K562 (cell line): ENCODE measurements around the gene AKAP12. TPM values are rescaled to one million over a fixed set of nuclear protein-coding genes. Genes with fewer than 3 reads are reported as not detected.

Experiments
- ATAC-seq: fragments of 200-7000 bp; cut with Tn5 transposase; 3 replicates; pipeline ENCODE4 v1.9.1; 2020; ENCODE audit warnings: moderate library complexity
- BruUV-seq: library from RNA; stranded (reverse); fragments of 400-500 nt; replicated peaks from 2 replicates; lab custom pipeline; 2021; lab: Mats Ljungman, UMichigan
- CTCF ChIA-PET: fragments of 300-600 bp; formaldehyde crosslinking; extraction: SDS; loops from one replicate; lab custom pipeline; 2021; ENCODE audit warnings: low intra/inter-chr PET ratio; lab: Yijun Ruan, JAX
- POLR2A ChIA-PET: fragments of 300-600, 350-650 bp; sonication (Branson Sonifier 250); formaldehyde crosslinking; extraction: SDS; loops from one replicate; lab custom pipeline; 2021; ENCODE audit warnings: antibody characterized with exemption, inconsistent platforms; lab: Yijun Ruan, JAX
- DNase-seq, 4 experiments: peaks; one replicate each; pipeline versions ENCODE4 v3.0.0 to v3.0.0-alpha.2; 2011 to 2018; ENCODE audit warnings: low spot score in 3 of 4, mixed read lengths in 3 of 4; ENCODE audit errors: extremely low read depth in 1 of 4
- FAIRE-seq: peaks from 2 replicates; lab custom pipeline; 2011; peaks lifted over from hg19 to GRCh38; lab: Jason Lieb, UNC
- H2AFZ ChIP-seq: 2 replicates; pipeline ENCODE4 v1.6.0; 2011; ENCODE audit warnings: low read depth, low read length, control low read depth, inconsistent platforms
- H3K27ac ChIP-seq: fragments of 200-600 bp; 3 replicates; pipeline ENCODE4 v1.8.0; 2011; ENCODE audit warnings: low read depth, mild to moderate bottlenecking, control low read depth, inconsistent platforms, low read length, moderate library complexity, mixed read lengths; ENCODE audit errors: extremely low read depth
- H3K27me3 ChIP-seq, 2 experiments: fragments of 300-600 bp in 1 of 2; 2 replicates in 1 of 2; 3 replicates in 1 of 2; pipeline versions ENCODE4 v1.6.0 to v1.8.0; 2011; ENCODE audit warnings: inconsistent platforms in 2 of 2, low read length in 2 of 2, mild to moderate bottlenecking in 1 of 2, mixed read lengths in 1 of 2, moderate library complexity in 1 of 2; ENCODE audit not compliant: control insufficient read depth in 2 of 2, insufficient read depth in 2 of 2
- H3K36me3 ChIP-seq: fragments of 300-600 bp; 3 replicates; pipeline ENCODE4 v1.8.0; 2011; ENCODE audit warnings: mild to moderate bottlenecking, low read length, inconsistent platforms; ENCODE audit not compliant: control insufficient read depth, insufficient read depth
- H3K4me1 ChIP-seq, 2 experiments: fragments of 200-600 bp in 1 of 2; replicated peaks in 1 of 2; 2 replicates in 1 of 2; 3 replicates in 1 of 2; pipeline versions ENCODE4 v1.5.1 to v1.8.0; 2011; ENCODE audit warnings: inconsistent platforms in 2 of 2, low read length in 2 of 2, mild to moderate bottlenecking in 1 of 2, mixed read lengths in 1 of 2, moderate library complexity in 1 of 2; ENCODE audit not compliant: control insufficient read depth in 2 of 2, insufficient read depth in 2 of 2
- H3K4me2 ChIP-seq: 2 replicates; pipeline ENCODE4 v1.6.1; 2011; ENCODE audit warnings: low read length, control low read depth, inconsistent platforms, mixed read lengths; ENCODE audit not compliant: insufficient read depth
- H3K4me3 ChIP-seq: fragments of 200-600 bp; sonication (generic), shearing (Covaris generic); 2 replicates; pipeline ENCODE4 v1.5.1; 2016; ENCODE audit warnings: control low read depth, inconsistent platforms
- H3K79me2 ChIP-seq: fragments of 200-600 bp; 3 replicates; pipeline ENCODE4 v1.8.0; 2011; ENCODE audit warnings: low read length, inconsistent platforms; ENCODE audit not compliant: control insufficient read depth, insufficient read depth
- H3K9ac ChIP-seq, 2 experiments: 2 replicates each; pipeline versions ENCODE4 v1.6.0 to v1.6.1; 2011; ENCODE audit warnings: low read depth in 2 of 2, low read length in 2 of 2, control low read depth in 1 of 2, inconsistent platforms in 1 of 2, mild to moderate bottlenecking in 1 of 2, mixed read lengths in 1 of 2; ENCODE audit not compliant: insufficient read depth in 1 of 2
- H3K9me1 ChIP-seq: one replicate; pipeline ENCODE4 v1.6.0; 2011; ENCODE audit warnings: inconsistent platforms, mild to moderate bottlenecking, low read length, moderate library complexity; ENCODE audit not compliant: control insufficient read depth, insufficient read depth
- H3K9me3 ChIP-seq: replicated peaks from 2 replicates; pipeline ENCODE4 v1.5.1; 2011; ENCODE audit warnings: low read depth, low read length, inconsistent platforms; ENCODE audit not compliant: control insufficient read depth, insufficient read depth
- H4K20me1 ChIP-seq: replicated peaks from 2 replicates; pipeline ENCODE4 v1.6.1; 2011; ENCODE audit warnings: low read length, inconsistent platforms, mixed read lengths; ENCODE audit not compliant: control insufficient read depth, insufficient read depth
- BHLHE40 ChIP-seq: IDR thresholded peaks from 2 replicates; pipeline ENCODE4 v1.6.1; 2011; ENCODE audit warnings: low read length, improper control_type of control experiment
- CAMTA2 ChIP-seq: fragments of 250-450 bp; sonication (Bioruptor Pico); conservative IDR thresholded peaks from 2 replicates; pipeline ENCODE4 v1.5.1; 2022
- CBX2 ChIP-seq: fragments of 200-600 bp; sonication (generic); IDR thresholded peaks from one replicate; pipeline ENCODE4 v1.6.1; 2012; ENCODE audit warnings: mild to moderate bottlenecking, low read length, inconsistent platforms; ENCODE audit not compliant: insufficient read depth, poor library complexity, severe bottlenecking
- CBX3 ChIP-seq, 2 experiments: IDR thresholded peaks; 1 replicate in 1 of 2; 2 replicates in 1 of 2; pipeline ENCODE4 v1.6.1; 2012; ENCODE audit warnings: inconsistent platforms in 2 of 2, low read length in 2 of 2, borderline replicate concordance in 1 of 2, control low read depth in 1 of 2
- CHD2 ChIP-seq: IDR thresholded peaks from 2 replicates; pipeline ENCODE4 v1.6.1; 2011; ENCODE audit warnings: low read depth, low read length
- CREB1 ChIP-seq, 2 experiments: sonication (generic) in 1 of 2; formaldehyde crosslinking in 1 of 2; IDR thresholded peaks; 2 replicates each; pipeline versions ENCODE4 v1.6.1 to v1.8.0; 2012 to 2022; ENCODE audit warnings: inconsistent platforms in 1 of 2, mild to moderate bottlenecking in 1 of 2, missing genetic modification reagents in 1 of 2, moderate library complexity in 1 of 2
- ETV1 ChIP-seq: fragments of 450-650 bp; conservative IDR thresholded peaks from 2 replicates; pipeline ENCODE4 v1.6.1; 2016; ENCODE audit warnings: missing genetic modification characterization, control low read depth, low read depth, missing compliant biosample characterization
- EZH2 ChIP-seq: IDR thresholded peaks from 2 replicates; pipeline ENCODE4 v1.6.1; 2012; ENCODE audit warnings: low read depth, mild to moderate bottlenecking, inconsistent platforms, low read length, borderline replicate concordance
- GATAD2B ChIP-seq: fragments of 450-650 bp; IDR thresholded peaks from 2 replicates; pipeline ENCODE4 v1.6.1; 2017; ENCODE audit warnings: mild to moderate bottlenecking, borderline replicate concordance
- HCFC1 ChIP-seq: IDR thresholded peaks from 2 replicates; pipeline ENCODE4 v1.6.1; 2012; ENCODE audit warnings: low read depth, low read length, improper control_type of control experiment
- L3MBTL2 ChIP-seq: fragments of 450-650 bp; IDR thresholded peaks from 2 replicates; pipeline ENCODE4 v1.6.1; 2016; ENCODE audit warnings: mild to moderate bottlenecking, moderate library complexity
- NCOA1 ChIP-seq: fragments of 450-650 bp; IDR thresholded peaks from 2 replicates; pipeline ENCODE4 v1.6.1; 2016; ENCODE audit warnings: low read depth
- NR4A1 ChIP-seq, 2 experiments: fragments of 250-450 bp in 1 of 2; fragments of 450-650 bp in 1 of 2; sonication (Bioruptor Pico) in 1 of 2; IDR thresholded peaks; 2 replicates each; pipeline versions ENCODE4 v1.4.0 to v1.6.1; 2016 to 2020; ENCODE audit warnings: mild to moderate bottlenecking in 2 of 2, missing compliant biosample characterization in 1 of 2, missing genetic modification characterization in 1 of 2, moderate library complexity in 1 of 2
- SIRT6 ChIP-seq: IDR thresholded peaks from one replicate; pipeline ENCODE4 v1.6.1; 2012; ENCODE audit warnings: low read depth, mild to moderate bottlenecking, control low read depth, inconsistent platforms, low read length, moderate library complexity
- SMAD1 ChIP-seq: fragments of 150-350 bp; IDR thresholded peaks from 2 replicates; pipeline ENCODE4 v1.6.1; 2014; ENCODE audit warnings: low read length, low read depth; ENCODE audit not compliant: partially characterized antibody
- SP1 ChIP-seq: sonication (generic); formaldehyde crosslinking; IDR thresholded peaks from 2 replicates; pipeline ENCODE4 v1.8.1; 2022; ENCODE audit warnings: mild to moderate bottlenecking, missing genetic modification reagents
- TEAD2 ChIP-seq: fragments of 450-650 bp; IDR thresholded peaks from 2 replicates; pipeline ENCODE4 v1.6.1; 2016; ENCODE audit warnings: missing genetic modification characterization, control low read depth, missing compliant biosample characterization
- XRCC5 ChIP-seq: fragments of 200-400 bp; formaldehyde crosslinking; IDR thresholded peaks from 2 replicates; pipeline ENCODE4 v1.6.1; 2017; ENCODE audit warnings: low read depth, mild to moderate bottlenecking, low read length
- WGBS: fragments of 100-300 bp; shearing (Covaris generic); methylation state at CpG from one replicate; pipeline ENCODE4 v1.1.6; 2016; ENCODE audit warnings: low coverage, mixed read lengths; ENCODE audit not compliant: insufficient coverage; ENCODE audit errors: missing lambda C conversion rate; 5-methylcytosine and 5-hydroxymethylcytosine counted together
- in situ Hi-C: fragments of 300-500 bp; cut with MboI; formaldehyde crosslinking; loops from 4 replicates; pipeline ENCODE4 v1.15.0; 2018; ENCODE audit warnings: inconsistent platforms, mixed read lengths
- intact Hi-C: fragments of 100-400 bp; cut with micrococcal nuclease; formaldehyde crosslinking; loops from 2 replicates; pipeline ENCODE4 v1.14.2; 2022
- polyA plus RNA-seq, 8 experiments: library from polyadenylated mRNA; depleted of rRNA in 4 of 8; stranded (reverse) in 5 of 8; unstranded in 3 of 8; fragments of >200 nt; fragmentation: Nextera tagmentation in 2 of 8; fragmentation: Illumina TruSeq in 1 of 8; extraction: Ambion mirVana in 2 of 8; extraction: Trizol in 1 of 8; gene quantifications; 2 replicates each; pipeline versions ENCODE4 v1.2.1 to v1.2.3, GENCODE V29; 2011 to 2014; ENCODE audit warnings: inconsistent platforms in 1 of 8, missing spikeins in 1 of 8
- total RNA-seq, 7 experiments: library from RNA; depleted of rRNA in 6 of 7; stranded (reverse); fragments of >200 nt in 6 of 7; fragmentation: Illumina TruSeq in 2 of 7; extraction: Trizol in 2 of 7; gene quantifications; 2 replicates each; pipeline versions ENCODE4 v1.2.1 to v1.2.3, GENCODE V29; 2011 to 2021; ENCODE audit warnings: low replicate concordance in 1 of 7
- TF ChIP-seq, protein P1 (sequence below), 2 experiments: IDR thresholded peaks; 2 replicates each; pipeline ENCODE4 v1.6.1; 2011; ENCODE audit warnings: borderline replicate concordance in 1 of 2, control low read depth in 1 of 2, low read depth in 1 of 2, low read length in 1 of 2, mild to moderate bottlenecking in 1 of 2, mixed read lengths in 1 of 2, moderate library complexity in 1 of 2; ENCODE audit not compliant: insufficient read depth in 1 of 2, insufficient read length in 1 of 2, poor library complexity in 1 of 2, severe bottlenecking in 1 of 2; ENCODE audit errors: extremely low read depth in 1 of 2
- TF ChIP-seq, protein P2 (sequence below): sonication (generic); formaldehyde crosslinking; IDR thresholded peaks from 2 replicates; pipeline ENCODE4 v1.8.0; 2022; ENCODE audit warnings: missing genetic modification reagents, mild to moderate bottlenecking, moderate library complexity, borderline replicate concordance

Gene AKAP12
- total and polyA plus RNA-seq, 9 of the 15 experiments (the other 6 are each of a cell fraction or from before 2014, with no cell fraction given) = 0.08 to 2.0 (median 0.62) TPM

DNA sequence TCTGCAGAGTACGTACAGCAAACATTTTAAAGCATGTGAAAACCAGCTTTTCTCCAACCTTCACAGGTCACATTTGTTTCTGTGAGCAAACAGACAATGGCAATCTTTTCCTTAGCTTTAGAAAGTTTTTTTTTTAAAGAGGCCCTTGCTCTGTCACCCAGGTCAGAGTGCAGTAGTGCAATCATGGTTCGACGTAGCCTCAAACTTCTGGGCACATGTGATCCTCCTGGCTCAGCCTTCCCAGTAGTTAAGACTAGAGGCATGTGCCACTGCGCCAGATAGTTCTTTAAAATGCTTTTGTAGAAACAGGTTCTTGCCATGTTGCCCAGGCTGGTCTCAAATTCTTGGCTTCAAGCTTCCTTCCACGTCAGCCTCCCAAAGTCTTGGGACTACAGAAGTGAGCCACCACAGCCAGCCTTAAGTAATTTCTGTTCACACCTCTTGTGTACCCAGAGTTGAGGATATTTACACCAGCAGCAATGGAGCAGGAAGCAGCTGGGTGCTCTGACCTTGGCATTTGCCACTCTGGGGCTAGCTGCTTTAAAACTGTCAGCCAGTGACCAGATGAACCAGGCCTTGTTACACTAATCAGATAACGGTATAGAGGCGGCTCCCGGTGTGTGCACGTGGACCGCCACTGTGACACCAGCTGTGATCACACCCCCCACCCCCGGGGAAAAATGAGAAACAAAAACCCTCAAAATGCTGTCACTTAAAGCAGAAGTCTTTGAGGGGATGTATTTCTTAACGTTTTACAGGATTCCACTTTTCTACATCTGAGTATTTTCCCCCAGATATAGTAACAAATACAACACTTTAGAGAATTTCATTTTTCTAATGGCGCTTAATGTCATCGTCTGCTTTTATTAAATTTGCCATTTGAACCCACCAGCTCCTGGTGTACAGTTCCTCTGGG is 71.3 kb downstream of the AKAP12 start:
- CTCF ChIA-PET = no interaction called here
- WGBS = 8% methylated on average over 14 of the region's 14 CpGs
- no peaks in the 10 kb centered on the region for H4K20me1 ChIP-seq
- no peak overlapping the region for H3K27ac ChIP-seq
- FAIRE-seq = peak; percentile 40
- peak; percentile 81 for ATAC-seq
- H3K4me2 ChIP-seq = no peak overlapping the region
- H3K4me1 ChIP-seq = no peaks in the 10 kb centered on the region; a peak in 1 of 5 replicates
- H3K9me3 ChIP-seq = no peaks in the 10 kb centered on the region
- no peak overlapping the region for H2AFZ ChIP-seq
- no peak overlapping the region for H3K9ac ChIP-seq
- no peaks in the 10 kb centered on the region for H3K36me3 ChIP-seq
- intact Hi-C loops (no loop called here), in situ Hi-C loops (no loop called here)
- no peaks in the 10 kb centered on the region for H3K79me2 ChIP-seq
- H3K9me1 ChIP-seq = no peaks in the 10 kb centered on the region
- POLR2A ChIA-PET = interaction anchor here (0.7 to 1.8 kb wide), 3 partner anchors 15 to 26 kb away, joined by 3 to 4 read pairs (median 4); no protein-coding TSS in a partner anchor
- BruUV-seq = no TSS peak
- no peak overlapping the region for H3K4me3 ChIP-seq
- DNase-seq = peak in 3 of 4 experiments; percentile 11 to 45 (median 23)
- peaks cover 54 to 68% of the 10 kb centered on the region in 2 experiments for H3K27me3 ChIP-seq
- TF ChIP-seq CAMTA2 (no peak), CHD2 (no peak), GATAD2B (no peak), NCOA1 (no peak), SP1 (no peak), L3MBTL2 (peak; percentile 75), CBX2 (peak; percentile 8), CREB1 (IDR thresholded peaks at IDR 0.05) (no peak), CREB1 (CRISPR knock-in tag; IDR thresholded peaks at IDR 0.05) (no peak), CBX3 (IDR thresholded peaks at IDR 0.05; ENCODE audit: borderline replicate concordance in 1 of 2, low read length in 2 of 2) (no peak), NR4A1 (CRISPR knock-in tag; IDR thresholded peaks at IDR 0.05) (no peak), NR4A1 (tag; IDR thresholded peaks at IDR 0.05) (no peak), SIRT6 (no peak), ETV1 (tag) (no peak), BHLHE40 (peak; percentile 31; the same call in 1 of the 2 replicates), TEAD2 (tag) (no peak), XRCC5 (no peak), HCFC1 (no peak), SMAD1 (no peak), EZH2 (no peak)
- TF ChIP-seq, protein P1, sequence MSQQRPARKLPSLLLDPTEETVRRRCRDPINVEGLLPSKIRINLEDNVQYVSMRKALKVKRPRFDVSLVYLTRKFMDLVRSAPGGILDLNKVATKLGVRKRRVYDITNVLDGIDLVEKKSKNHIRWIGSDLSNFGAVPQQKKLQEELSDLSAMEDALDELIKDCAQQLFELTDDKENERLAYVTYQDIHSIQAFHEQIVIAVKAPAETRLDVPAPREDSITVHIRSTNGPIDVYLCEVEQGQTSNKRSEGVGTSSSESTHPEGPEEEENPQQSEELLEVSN (IDR thresholded peaks at IDR 0.05; ENCODE audit: borderline replicate concordance in 1 of 2, extremely low read depth in 1 of 2, insufficient read depth in 1 of 2, insufficient read length in 1 of 2, low read depth in 1 of 2, low read length in 1 of 2, poor library complexity in 1 of 2, severe bottlenecking in 1 of 2) = peak in 1 of 2 experiments; percentile 16
- TF ChIP-seq, protein P2, sequence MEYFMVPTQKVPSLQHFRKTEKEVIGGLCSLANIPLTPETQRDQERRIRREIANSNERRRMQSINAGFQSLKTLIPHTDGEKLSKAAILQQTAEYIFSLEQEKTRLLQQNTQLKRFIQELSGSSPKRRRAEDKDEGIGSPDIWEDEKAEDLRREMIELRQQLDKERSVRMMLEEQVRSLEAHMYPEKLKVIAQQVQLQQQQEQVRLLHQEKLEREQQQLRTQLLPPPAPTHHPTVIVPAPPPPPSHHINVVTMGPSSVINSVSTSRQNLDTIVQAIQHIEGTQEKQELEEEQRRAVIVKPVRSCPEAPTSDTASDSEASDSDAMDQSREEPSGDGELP (CRISPR knock-in tag) = peak; percentile 69; the same call in 1 of the 2 replicates
